ENCODE results near the gene CNTN5. TPM values are rescaled to one million over a fixed set of nuclear protein-coding genes. Genes with fewer than 3 reads are reported as not detected.

CNTN5 gene
- polyA plus RNA-seq, 1 donor from 2014 or later, result 1.1 TPM

- H3K4me3 ChIP-seq (ENCODE audit: low read length), result no peak overlapping the region
- no peaks in the 10 kb centered on the region for H3K27me3 ChIP-seq (ENCODE audit: insufficient read depth, low read depth, low read length)
- H3F3A ChIP-seq (ENCODE audit: insufficient read depth, low read length, poor library complexity, severe bottlenecking), result no peaks in the 10 kb centered on the region
- no peaks in the 10 kb centered on the region for H3K9me2 ChIP-seq (ENCODE audit: insufficient read depth, low read length)
- no peak overlapping the region for H3K27ac ChIP-seq (ENCODE audit: low read length)
- no peak overlapping the region for H3K9ac ChIP-seq (ENCODE audit: low read length)
- H3K9me3 ChIP-seq (ENCODE audit: low read length), result no peaks in the 10 kb centered on the region
- H4K20me1 ChIP-seq (ENCODE audit: insufficient read depth), result no peaks in the 10 kb centered on the region
- H2AFZ ChIP-seq (ENCODE audit: low read depth, low read length), result no peak overlapping the region
- H3K4me2 ChIP-seq (ENCODE audit: low read length), result no peak overlapping the region
- TF ChIP-seq EP300 (conservative IDR thresholded peaks at IDR 0.05; ENCODE audit: poor library complexity, severe bottlenecking), result no peak
- no peak for TF ChIP-seq SMC3 (conservative IDR thresholded peaks at IDR 0.05; ENCODE audit: poor library complexity)
- no peak for TF ChIP-seq TAF1 (IDR thresholded peaks at IDR 0.05; ENCODE audit: low read depth)
- no peak for TF ChIP-seq RAD21 (conservative IDR thresholded peaks at IDR 0.05)
- TF ChIP-seq MXI1 (conservative IDR thresholded peaks at IDR 0.05; ENCODE audit: poor library complexity, severe bottlenecking), result no peak
- TF ChIP-seq REST (IDR thresholded peaks at IDR 0.05; ENCODE audit: borderline replicate concordance), result no peak
- TF ChIP-seq EZH2 (IDR thresholded peaks at IDR 0.05; ENCODE audit: borderline replicate concordance, insufficient read depth, low read length, poor library complexity, severe bottlenecking), result no peak
- no peak for TF ChIP-seq POLR2AphosphoS5 (IDR thresholded peaks at IDR 0.05)
- TF ChIP-seq CTCF (IDR thresholded peaks at IDR 0.05; ENCODE audit: poor library complexity, severe bottlenecking), result no peak
- H3K79me2 ChIP-seq (replicated peaks; ENCODE audit: insufficient read depth, low read length), result no peaks in the 10 kb centered on the region
- no peaks in the 10 kb centered on the region for H3K36me3 ChIP-seq (ENCODE audit: insufficient read depth, low read length)
These were observed 403.8 kb downstream of the CNTN5 start for GRCh38 chr11:99424313-99425084.

- H3K9me3 ChIP-seq (ENCODE audit: low read length), result no peaks in the 10 kb centered on the region
- H3K27me3 ChIP-seq (ENCODE audit: insufficient read depth, low read depth, low read length), result no peaks in the 10 kb centered on the region
- no peak overlapping the region for H2AFZ ChIP-seq (ENCODE audit: low read depth, low read length)
- H3F3A ChIP-seq (ENCODE audit: insufficient read depth, low read length, poor library complexity, severe bottlenecking), result no peaks in the 10 kb centered on the region
- TF ChIP-seq POLR2AphosphoS5 (IDR thresholded peaks at IDR 0.05), result no peak
- no peak for TF ChIP-seq EZH2 (IDR thresholded peaks at IDR 0.05; ENCODE audit: borderline replicate concordance, insufficient read depth, low read length, poor library complexity, severe bottlenecking)
- no peak for TF ChIP-seq CTCF (IDR thresholded peaks at IDR 0.05; ENCODE audit: poor library complexity, severe bottlenecking)
- no peak for TF ChIP-seq MXI1 (conservative IDR thresholded peaks at IDR 0.05; ENCODE audit: poor library complexity, severe bottlenecking)
- no peak for TF ChIP-seq REST (IDR thresholded peaks at IDR 0.05; ENCODE audit: borderline replicate concordance)
- TF ChIP-seq TAF1 (IDR thresholded peaks at IDR 0.05; ENCODE audit: low read depth), result no peak
- no peak for TF ChIP-seq SMC3 (conservative IDR thresholded peaks at IDR 0.05; ENCODE audit: poor library complexity)
- no peak for TF ChIP-seq EP300 (conservative IDR thresholded peaks at IDR 0.05; ENCODE audit: poor library complexity, severe bottlenecking)
- no peak for TF ChIP-seq RAD21 (conservative IDR thresholded peaks at IDR 0.05)
- no peaks in the 10 kb centered on the region for H4K20me1 ChIP-seq (ENCODE audit: insufficient read depth)
- no peak overlapping the region for H3K9ac ChIP-seq (ENCODE audit: low read length)
- H3K79me2 ChIP-seq (replicated peaks; ENCODE audit: insufficient read depth, low read length), result no peaks in the 10 kb centered on the region
- no peaks in the 10 kb centered on the region for H3K9me2 ChIP-seq (ENCODE audit: insufficient read depth, low read length)
- no peak overlapping the region for H3K4me3 ChIP-seq (ENCODE audit: low read length)
- H3K36me3 ChIP-seq (ENCODE audit: insufficient read depth, low read length), result no peaks in the 10 kb centered on the region
- H3K4me2 ChIP-seq (ENCODE audit: low read length), result no peak overlapping the region
- no peak overlapping the region for H3K27ac ChIP-seq (ENCODE audit: low read length)
These were observed 404.8 kb downstream of the CNTN5 start for GRCh38 chr11:99425596-99425995.
